OCI-LY3 (cell line): Measurements from ENCODE around the gene ERGIC1.

Experiments
- H2AFZ ChIP-seq: fragments of 200-600, 300-600 bp; shearing (Covaris generic); 2 replicates; pipeline ENCODE4 v1.6.0; 2014; ENCODE audit warnings: antibody characterized with exemption, low read depth, low read length
- H3K27ac ChIP-seq: fragments of 200-600, 300-600 bp; sonication (generic); 2 replicates; pipeline ENCODE4 v1.5.1; 2014; ENCODE audit warnings: mild to moderate bottlenecking, low read length, moderate library complexity, mixed read lengths
- H3K27me3 ChIP-seq: fragments of 200-600, 300-600 bp; sonication (generic); 2 replicates; pipeline ENCODE4 v1.6.1; 2014; ENCODE audit warnings: low read depth, low read length, mixed read lengths
- H3K36me3 ChIP-seq: fragments of 200-600, 300-600 bp; sonication (generic); replicated peaks from 2 replicates; pipeline ENCODE3; 2014; ENCODE audit warnings: low read depth, low read length, mixed read lengths
- H3K4me1 ChIP-seq: fragments of 300-600, 200-600 bp; sonication (generic); 2 replicates; pipeline ENCODE4 v1.6.1; 2014; ENCODE audit warnings: low read length, mixed read lengths
- H3K4me2 ChIP-seq: fragments of 200-600, 300-600 bp; sonication (generic); 2 replicates; pipeline ENCODE4 v1.6.1; 2014; ENCODE audit warnings: low read length, mixed read lengths
- H3K4me3 ChIP-seq: fragments of 300-600, 200-600 bp; sonication (generic); 2 replicates; pipeline ENCODE4 v1.5.1; 2014; ENCODE audit warnings: antibody characterized with exemption, mild to moderate bottlenecking, low read length, moderate library complexity
- H3K79me2 ChIP-seq: fragments of 300-600, 200-600 bp; shearing (Covaris generic); 2 replicates; pipeline ENCODE4 v1.6.1; 2014; ENCODE audit warnings: mild to moderate bottlenecking, low read length, mixed read lengths
- H3K9ac ChIP-seq: fragments of 300-600, 200-600 bp; shearing (Covaris generic); 2 replicates; pipeline ENCODE4 v1.6.0; 2014; ENCODE audit warnings: mild to moderate bottlenecking, low read length, moderate library complexity
- H3K9me3 ChIP-seq: fragments of 200-600, 300-600 bp; shearing (Covaris generic); 2 replicates; pipeline ENCODE4 v1.6.1; 2014; ENCODE audit warnings: low read length, mixed read lengths; ENCODE audit not compliant: insufficient read depth
- H4K20me1 ChIP-seq: fragments of 200-600, 300-600 bp; sonication (generic); 2 replicates; pipeline ENCODE4 v1.6.1; 2016; ENCODE audit warnings: low read length, mixed read lengths; ENCODE audit not compliant: insufficient read depth
- CTCF ChIP-seq: fragments of 200-600, 300-600 bp; sonication (generic); IDR thresholded peaks from 2 replicates; pipeline ENCODE4 v1.5.1; 2014; ENCODE audit warnings: antibody characterized with exemption, low read length, low read depth
- EZH2phosphoT487 ChIP-seq: fragments of 200-600 bp; shearing (Covaris generic); IDR thresholded peaks from 2 replicates; pipeline ENCODE4 v1.6.1; 2018; ENCODE audit warnings: antibody characterized with exemption, mixed run types, low read depth

Gene ERGIC1

GRCh38 chr5:172920447-172920849, 86.4 kb downstream of the ERGIC1 start:
- Histone ChIP-seq H3K4me1 (no peaks in the 10 kb centered on the region), H3K4me2 (no peak overlapping the region), H3K9ac (no peak overlapping the region)

GRCh38 chr5:172920995-172921394, 86.9 kb downstream of the ERGIC1 start:
- H3K9me3 ChIP-seq = no peaks in the 10 kb centered on the region
- no peaks in the 10 kb centered on the region for H3K4me1 ChIP-seq
- TF ChIP-seq EZH2phosphoT487 = no peak
- no peak for TF ChIP-seq CTCF
- H3K4me2 ChIP-seq = no peak overlapping the region
- H3K27ac ChIP-seq = no peak overlapping the region
- no peak overlapping the region for H3K9ac ChIP-seq
- H3K36me3 ChIP-seq = no peaks in the 10 kb centered on the region
- H3K27me3 ChIP-seq = no peaks in the 10 kb centered on the region
- H3K79me2 ChIP-seq = no peaks in the 10 kb centered on the region
- H4K20me1 ChIP-seq = no peaks in the 10 kb centered on the region
- H3K4me3 ChIP-seq = no peak overlapping the region
- no peak overlapping the region for H2AFZ ChIP-seq

More at GRCh38 chr5:172920447-172920849, 86.4 kb downstream of the ERGIC1 start:
- H4K20me1 ChIP-seq = no peaks in the 10 kb centered on the region
- H3K9me3 ChIP-seq = no peaks in the 10 kb centered on the region
- no peaks in the 10 kb centered on the region for H3K27me3 ChIP-seq
- no peak for TF ChIP-seq EZH2phosphoT487
- TF ChIP-seq CTCF = no peak
- no peak overlapping the region for H3K4me3 ChIP-seq
- H3K36me3 ChIP-seq = no peaks in the 10 kb centered on the region
- H2AFZ ChIP-seq = no peak overlapping the region
- no peak overlapping the region for H3K27ac ChIP-seq
- no peaks in the 10 kb centered on the region for H3K79me2 ChIP-seq

- Histone ChIP-seq H3K9me3 (no peaks in the 10 kb centered on the region), H3K4me1 (no peaks in the 10 kb centered on the region), H3K4me2 (no peak overlapping the region), H3K79me2 (no peaks in the 10 kb centered on the region), H3K36me3 (no peaks in the 10 kb centered on the region), H4K20me1 (no peaks in the 10 kb centered on the region), H3K4me3 (no peak overlapping the region), H3K27ac (no peak overlapping the region), H3K9ac (no peak overlapping the region), H2AFZ (no peak overlapping the region), H3K27me3 (no peaks in the 10 kb centered on the region)
- TF ChIP-seq CTCF (no peak), EZH2phosphoT487 (no peak)
Observed at GRCh38 chr5:172921906-172922305, 87.9 kb downstream of the ERGIC1 start.

GRCh38 chr5:172923539-172923938, 89.5 kb downstream of the ERGIC1 start:
- H3K27me3 ChIP-seq = no peaks in the 10 kb centered on the region
- H3K27ac ChIP-seq = no peak overlapping the region
- TF ChIP-seq EZH2phosphoT487 (no peak), CTCF (no peak)
- H3K9me3 ChIP-seq = no peaks in the 10 kb centered on the region
- no peaks in the 10 kb centered on the region for H4K20me1 ChIP-seq
- H2AFZ ChIP-seq = no peak overlapping the region
- H3K4me2 ChIP-seq = no peak overlapping the region
- H3K4me3 ChIP-seq = no peak overlapping the region
- no peak overlapping the region for H3K9ac ChIP-seq
- H3K79me2 ChIP-seq = no peaks in the 10 kb centered on the region
- no peaks in the 10 kb centered on the region for H3K36me3 ChIP-seq
- no peaks in the 10 kb centered on the region for H3K4me1 ChIP-seq
